Vagina (tissue), 2 donors: ENCODE data around the gene MEIOB. TPM values are rescaled to one million over a fixed set of nuclear protein-coding genes. Genes with fewer than 3 reads are reported as not detected.

Source experiments
- DNase-seq, 2 donors: peaks; one replicate each; pipeline ENCODE4 v3.0.0-alpha.2; 2017; ENCODE audit errors: extremely low spot score in 2 of 2
- H3K27ac ChIP-seq: fragments of 200-600 bp; sonication (generic); one replicate; pipeline ENCODE4 v1.5.1; 2019
- H3K27me3 ChIP-seq: fragments of 200-600 bp; sonication (generic); one replicate; pipeline ENCODE4 v1.5.1; 2019
- H3K36me3 ChIP-seq, 2 donors: fragments of 200-600 bp; sonication (generic); one replicate each; pipeline ENCODE4 v1.5.1; 2017 to 2019
- H3K4me1 ChIP-seq: fragments of 200-600 bp; sonication (generic); one replicate; pipeline ENCODE4 v1.5.1; 2019
- H3K4me3 ChIP-seq, 2 donors: fragments of 200-600 bp; sonication (generic); 1 replicate in 1 of 2; 2 replicates in 1 of 2; pipeline ENCODE4 v1.5.1; 2016 to 2019
- H3K9me3 ChIP-seq: fragments of 200-600 bp; sonication (generic); one replicate; pipeline ENCODE4 v1.5.1; 2019
- POLR2A ChIP-seq, 2 donors: fragments of 450-650 bp; IDR thresholded peaks; one replicate each; pipeline ENCODE4 v1.6.1; 2017; ENCODE audit warnings: antibody characterized with exemption in 2 of 2, mild to moderate bottlenecking in 2 of 2, moderate library complexity in 2 of 2
- POLR2AphosphoS5 ChIP-seq, 2 donors: sonication (generic); formaldehyde crosslinking; IDR thresholded peaks; one replicate each; pipeline ENCODE4 v1.9.0; 2017; ENCODE audit warnings: antibody characterized with exemption in 2 of 2, mild to moderate bottlenecking in 2 of 2, low read depth in 1 of 2; ENCODE audit not compliant: insufficient read depth in 1 of 2
- intact Hi-C: fragments of 100-400 bp; cut with DNase I; formaldehyde crosslinking; loops from one replicate; pipeline ENCODE4 v1.15.1; 2023
- total RNA-seq: library from RNA; depleted of rRNA; stranded (reverse); fragments of >200 nt; gene quantifications from one replicate; pipeline ENCODE4 v1.2.3, GENCODE V29; 2016
- TF ChIP-seq, protein P1 (sequence below), 3 experiments: fragments of 450-650 bp in 2 of 3; fragments of 200-600 bp in 1 of 3; sonication (generic) in 1 of 3; IDR thresholded peaks; one replicate each; pipeline ENCODE4 v1.5.1; 2017 to 2019; ENCODE audit warnings: antibody characterized with exemption in 3 of 3, mild to moderate bottlenecking in 2 of 3, moderate library complexity in 2 of 3

MEIOB gene
- total RNA-seq, 1 donor from 2014 or later: not detected

DNA sequence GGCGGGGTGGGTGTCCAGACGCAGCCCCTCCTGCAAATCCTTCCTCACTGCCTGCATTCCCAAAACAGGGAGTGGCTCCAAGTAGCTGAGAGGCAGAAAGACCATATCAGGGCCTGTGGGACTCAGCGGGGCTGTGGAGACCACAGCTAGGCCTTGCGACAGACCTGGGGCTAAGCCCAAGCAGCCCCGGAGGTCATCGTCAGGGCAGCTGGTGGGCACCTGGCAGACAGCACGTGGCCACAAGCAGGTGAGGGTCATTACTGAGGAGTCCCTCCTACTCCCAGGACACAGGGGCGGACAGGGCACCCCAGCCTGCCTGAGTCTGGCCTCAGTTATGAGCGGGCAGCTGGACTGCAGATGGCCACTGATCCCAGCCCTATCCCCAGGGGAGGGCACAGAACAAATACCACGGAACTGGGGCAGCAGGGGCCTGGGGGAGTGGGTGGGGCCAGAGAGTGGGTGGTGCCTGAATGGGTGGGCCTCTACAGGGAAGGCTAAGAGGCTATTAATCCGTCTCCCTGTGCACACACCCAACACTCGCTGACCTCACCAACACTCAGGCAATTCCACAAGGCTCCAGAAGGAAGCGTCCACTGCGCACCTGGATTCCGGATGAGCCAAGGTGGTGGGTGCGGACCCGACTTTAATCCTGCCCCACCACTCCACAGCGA, 37.7 kb upstream of the MEIOB start:
- TF ChIP-seq, protein P1, sequence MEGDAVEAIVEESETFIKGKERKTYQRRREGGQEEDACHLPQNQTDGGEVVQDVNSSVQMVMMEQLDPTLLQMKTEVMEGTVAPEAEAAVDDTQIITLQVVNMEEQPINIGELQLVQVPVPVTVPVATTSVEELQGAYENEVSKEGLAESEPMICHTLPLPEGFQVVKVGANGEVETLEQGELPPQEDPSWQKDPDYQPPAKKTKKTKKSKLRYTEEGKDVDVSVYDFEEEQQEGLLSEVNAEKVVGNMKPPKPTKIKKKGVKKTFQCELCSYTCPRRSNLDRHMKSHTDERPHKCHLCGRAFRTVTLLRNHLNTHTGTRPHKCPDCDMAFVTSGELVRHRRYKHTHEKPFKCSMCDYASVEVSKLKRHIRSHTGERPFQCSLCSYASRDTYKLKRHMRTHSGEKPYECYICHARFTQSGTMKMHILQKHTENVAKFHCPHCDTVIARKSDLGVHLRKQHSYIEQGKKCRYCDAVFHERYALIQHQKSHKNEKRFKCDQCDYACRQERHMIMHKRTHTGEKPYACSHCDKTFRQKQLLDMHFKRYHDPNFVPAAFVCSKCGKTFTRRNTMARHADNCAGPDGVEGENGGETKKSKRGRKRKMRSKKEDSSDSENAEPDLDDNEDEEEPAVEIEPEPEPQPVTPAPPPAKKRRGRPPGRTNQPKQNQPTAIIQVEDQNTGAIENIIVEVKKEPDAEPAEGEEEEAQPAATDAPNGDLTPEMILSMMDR (IDR thresholded peaks at IDR 0.05): no peak
- peak in 1 of 2 donors; percentile 49 for TF ChIP-seq POLR2AphosphoS5 (IDR thresholded peaks at IDR 0.05; ENCODE audit: insufficient read depth in 1 of 2, low read depth in 1 of 2)
- peak in 1 of 2 donors; percentile 94 for DNase-seq
- no peak overlapping the region for H3K4me3 ChIP-seq
- no peaks in the 10 kb centered on the region for H3K36me3 ChIP-seq
- H3K27me3 ChIP-seq: no peaks in the 10 kb centered on the region
- H3K27ac ChIP-seq: no peak overlapping the region
- intact Hi-C loops: no loop called here
- no peaks in the 10 kb centered on the region for H3K9me3 ChIP-seq
- H3K4me1 ChIP-seq: peaks cover 28% of the 10 kb centered on the region

DNA sequence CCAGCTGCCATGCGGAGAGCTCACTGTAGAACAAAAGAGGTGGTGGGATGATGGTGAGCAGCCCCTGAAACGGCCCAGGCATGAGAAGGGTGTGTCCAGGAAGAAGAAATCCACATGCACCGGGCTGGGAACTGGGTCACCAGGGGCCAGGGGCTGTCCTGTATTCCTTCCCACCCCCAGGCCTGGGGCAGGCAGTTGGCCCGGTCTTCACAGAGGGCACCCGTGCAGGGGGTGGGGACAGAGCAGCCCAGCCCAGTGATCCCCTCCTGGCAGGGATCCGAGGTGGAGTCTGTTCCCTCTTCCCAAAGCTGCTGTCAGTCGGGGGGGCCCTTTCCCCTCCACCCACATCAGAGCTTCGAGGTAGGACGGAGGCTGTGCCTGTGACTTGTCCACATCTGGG, 37.0 kb upstream of the MEIOB start:
- intact Hi-C loops: no loop called here
- no peak overlapping the region for H3K27ac ChIP-seq
- H3K36me3 ChIP-seq: no peaks in the 10 kb centered on the region
- H3K9me3 ChIP-seq: no peaks in the 10 kb centered on the region
- no peak overlapping the region for H3K4me3 ChIP-seq
- H3K27me3 ChIP-seq: no peaks in the 10 kb centered on the region
- no peak for TF ChIP-seq POLR2A (IDR thresholded peaks at IDR 0.05)
- TF ChIP-seq, protein P1 (IDR thresholded peaks at IDR 0.05): no peak
- no peak for TF ChIP-seq POLR2AphosphoS5 (IDR thresholded peaks at IDR 0.05; ENCODE audit: insufficient read depth in 1 of 2, low read depth in 1 of 2)
- DNase-seq: peak in 1 of 2 donors; percentile 91
- peaks cover 21% of the 10 kb centered on the region for H3K4me1 ChIP-seq

DNA sequence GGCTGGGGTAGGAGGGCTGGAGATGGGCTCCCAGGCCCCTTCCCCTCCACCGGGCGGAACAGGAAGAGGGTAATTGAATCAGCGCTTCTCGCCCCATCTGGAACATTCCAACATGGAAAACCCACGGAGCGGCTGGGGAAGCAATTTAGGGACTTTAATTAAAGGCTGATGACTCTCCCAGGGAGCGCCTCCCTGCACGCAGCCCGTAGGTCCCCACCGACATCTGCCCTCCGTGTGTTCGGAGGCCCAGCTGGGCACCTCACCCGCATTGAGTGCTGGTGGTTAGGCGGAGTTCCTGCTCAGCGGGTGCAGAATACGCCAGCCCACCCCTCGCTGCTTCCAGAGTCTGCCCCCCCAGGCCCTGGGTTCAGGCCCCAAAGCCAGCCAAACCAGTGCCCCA, 36.2 kb upstream of the MEIOB start:
- Histone ChIP-seq H3K27me3 (no peaks in the 10 kb centered on the region), H3K27ac (no peak overlapping the region), H3K9me3 (no peaks in the 10 kb centered on the region), H3K4me1 (peaks cover 15% of the 10 kb centered on the region), H3K4me3 (no peak overlapping the region), H3K36me3 (no peaks in the 10 kb centered on the region)
- no peak for DNase-seq
- no peak for TF ChIP-seq POLR2AphosphoS5 (IDR thresholded peaks at IDR 0.05; ENCODE audit: insufficient read depth in 1 of 2, low read depth in 1 of 2)
- TF ChIP-seq, protein P1 (IDR thresholded peaks at IDR 0.05): no peak
- TF ChIP-seq POLR2A (IDR thresholded peaks at IDR 0.05): no peak
- intact Hi-C loops: no loop called here

DNA sequence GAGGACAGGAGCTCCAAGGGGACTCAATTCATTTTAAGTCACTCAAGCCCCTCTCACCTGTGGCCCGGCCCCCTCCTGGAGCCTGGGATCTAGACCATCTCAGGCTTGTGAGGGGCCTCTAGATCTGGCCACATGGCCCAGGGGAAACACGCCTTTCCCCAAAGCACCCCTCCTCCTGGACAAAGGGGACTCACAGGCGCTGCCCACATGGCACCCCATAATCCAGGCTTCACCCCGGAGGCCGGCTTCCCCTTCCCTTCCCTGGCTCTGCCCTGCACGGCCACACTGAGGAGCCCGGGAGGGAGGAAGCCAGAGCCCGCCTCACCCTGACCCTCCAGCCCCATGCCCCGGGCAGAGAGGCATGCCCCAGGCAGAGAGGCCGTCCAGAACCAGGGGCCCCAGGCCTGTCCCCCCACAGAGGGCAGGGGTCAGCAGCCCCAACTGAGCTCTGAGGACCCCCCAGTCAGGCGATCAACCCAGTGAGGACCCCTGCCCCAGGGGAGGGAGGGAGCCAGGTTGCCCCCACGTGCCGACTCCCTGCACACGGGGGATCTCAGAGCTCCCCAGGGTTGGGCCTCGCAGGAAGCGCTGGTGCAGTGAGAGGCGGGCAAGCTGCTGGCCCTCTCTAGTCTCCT, 35.4 kb upstream of the MEIOB start:
- intact Hi-C loops: no loop called here
- no peak overlapping the region for H3K4me3 ChIP-seq
- H3K36me3 ChIP-seq: no peaks in the 10 kb centered on the region
- no peaks in the 10 kb centered on the region for H3K27me3 ChIP-seq
- H3K9me3 ChIP-seq: no peaks in the 10 kb centered on the region
- no peak for TF ChIP-seq POLR2AphosphoS5 (IDR thresholded peaks at IDR 0.05; ENCODE audit: insufficient read depth in 1 of 2, low read depth in 1 of 2)
- TF ChIP-seq, protein P1 (IDR thresholded peaks at IDR 0.05): no peak
- TF ChIP-seq POLR2A (IDR thresholded peaks at IDR 0.05): no peak
- no peak for DNase-seq
- peaks cover 15% of the 10 kb centered on the region for H3K4me1 ChIP-seq
- H3K27ac ChIP-seq: no peak overlapping the region

DNA sequence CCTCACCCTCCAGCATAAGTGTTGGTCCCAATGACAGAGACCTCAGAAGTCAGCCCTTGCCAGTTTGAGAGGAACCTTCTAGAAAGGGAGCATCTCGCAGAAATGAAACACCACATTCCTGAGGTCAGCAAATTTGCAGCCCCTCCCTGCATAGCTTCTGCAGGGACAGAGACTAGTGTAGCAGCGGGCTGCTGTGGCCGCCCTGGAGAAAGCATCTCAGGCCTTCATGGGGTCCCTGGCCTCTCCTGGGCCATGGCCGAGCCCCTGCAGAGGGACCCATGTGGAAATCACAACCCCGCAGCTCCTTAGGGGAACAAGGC, 34.8 kb upstream of the MEIOB start:
- DNase-seq: no peak
- H3K4me1 ChIP-seq: peaks cover 15% of the 10 kb centered on the region
- no peaks in the 10 kb centered on the region for H3K27me3 ChIP-seq
- no peak for TF ChIP-seq POLR2AphosphoS5 (IDR thresholded peaks at IDR 0.05; ENCODE audit: insufficient read depth in 1 of 2, low read depth in 1 of 2)
- no peak for TF ChIP-seq POLR2A (IDR thresholded peaks at IDR 0.05)
- TF ChIP-seq, protein P1 (IDR thresholded peaks at IDR 0.05): no peak
- no peak overlapping the region for H3K4me3 ChIP-seq
- H3K9me3 ChIP-seq: no peaks in the 10 kb centered on the region
- no peaks in the 10 kb centered on the region for H3K36me3 ChIP-seq
- intact Hi-C loops: no loop called here
- no peak overlapping the region for H3K27ac ChIP-seq
